GM23338 (cell line): ENCODE data around the gene MUC12.
"Not testable (repeated sequence)": the region's sequence is repeated elsewhere in the genome, so short reads cannot be mapped to it uniquely, and the experiment has no call there.

ENCODE experiments used
- CREB1 ChIP-seq: fragments of 250-450 bp; sonication (Bioruptor Pico); IDR thresholded peaks from 2 replicates; pipeline ENCODE4 v1.5.0; 2020; ENCODE audit warnings: low read depth, mild to moderate bottlenecking, moderate library complexity
- EZH2 ChIP-seq: fragments of 200-600 bp; sonication (generic); IDR thresholded peaks from one replicate; pipeline ENCODE4 v1.8.0; 2017; ENCODE audit warnings: antibody characterized with exemption, mild to moderate bottlenecking, low read depth; ENCODE audit not compliant: unreplicated experiment
- EZH2phosphoT487 ChIP-seq: fragments of 200-600 bp; sonication (generic); IDR thresholded peaks from one replicate; pipeline ENCODE4 v1.8.1; 2018; ENCODE audit warnings: antibody characterized with exemption; ENCODE audit not compliant: unreplicated experiment
- STAT1 ChIP-seq: IDR thresholded peaks from one replicate; pipeline ENCODE4 v1.6.1; 2016; ENCODE audit warnings: antibody characterized with exemption; ENCODE audit not compliant: unreplicated experiment
- TF ChIP-seq, protein P1 (sequence below), 2 experiments: fragments of 200-600 bp in 1 of 2; sonication (generic) in 1 of 2; conservative IDR thresholded peaks; 2 replicates each; pipeline versions ENCODE4 v1.5.1 to v1.6.1; 2016 to 2017; ENCODE audit warnings: antibody characterized with exemption in 2 of 2, low read depth in 2 of 2, mild to moderate bottlenecking in 2 of 2, moderate library complexity in 1 of 2

DNA sequence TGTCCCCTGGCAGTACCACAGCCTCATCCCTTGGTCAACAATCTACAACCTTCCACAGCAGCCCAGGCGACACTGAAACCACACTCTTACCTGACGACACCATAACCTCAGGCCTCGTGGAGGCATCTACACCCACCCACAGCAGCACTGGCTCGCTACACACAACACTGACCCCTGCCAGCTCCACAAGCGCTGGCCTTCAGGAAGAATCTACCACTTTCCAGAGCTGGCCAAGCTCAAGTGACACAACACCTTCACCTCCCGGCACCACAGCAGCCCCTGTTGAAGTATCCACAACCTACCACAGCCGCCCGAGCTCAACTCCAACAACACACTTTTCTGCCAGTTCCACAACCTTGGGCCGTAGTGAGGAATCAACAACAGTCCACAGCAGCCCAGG, 30.0 kb downstream of the MUC12 start:
- not testable (repeated sequence) for TF ChIP-seq EZH2; EZH2phosphoT487; STAT1; CREB1 (CRISPR knock-in tag)
- TF ChIP-seq, protein P1, sequence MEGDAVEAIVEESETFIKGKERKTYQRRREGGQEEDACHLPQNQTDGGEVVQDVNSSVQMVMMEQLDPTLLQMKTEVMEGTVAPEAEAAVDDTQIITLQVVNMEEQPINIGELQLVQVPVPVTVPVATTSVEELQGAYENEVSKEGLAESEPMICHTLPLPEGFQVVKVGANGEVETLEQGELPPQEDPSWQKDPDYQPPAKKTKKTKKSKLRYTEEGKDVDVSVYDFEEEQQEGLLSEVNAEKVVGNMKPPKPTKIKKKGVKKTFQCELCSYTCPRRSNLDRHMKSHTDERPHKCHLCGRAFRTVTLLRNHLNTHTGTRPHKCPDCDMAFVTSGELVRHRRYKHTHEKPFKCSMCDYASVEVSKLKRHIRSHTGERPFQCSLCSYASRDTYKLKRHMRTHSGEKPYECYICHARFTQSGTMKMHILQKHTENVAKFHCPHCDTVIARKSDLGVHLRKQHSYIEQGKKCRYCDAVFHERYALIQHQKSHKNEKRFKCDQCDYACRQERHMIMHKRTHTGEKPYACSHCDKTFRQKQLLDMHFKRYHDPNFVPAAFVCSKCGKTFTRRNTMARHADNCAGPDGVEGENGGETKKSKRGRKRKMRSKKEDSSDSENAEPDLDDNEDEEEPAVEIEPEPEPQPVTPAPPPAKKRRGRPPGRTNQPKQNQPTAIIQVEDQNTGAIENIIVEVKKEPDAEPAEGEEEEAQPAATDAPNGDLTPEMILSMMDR (conservative IDR thresholded peaks at IDR 0.05; ENCODE audit: low read depth in 2 of 2) = not testable (repeated sequence)
